Measurements from ENCODE around the gene TIMP1.

- TF ChIP-seq CTCF (IDR thresholded peaks at IDR 0.05): no peak
- TF ChIP-seq POLR2A (IDR thresholded peaks at IDR 0.05): no peak
These were observed 5.1 kb downstream of the TIMP1 start for GRCh38 chrX:47587091-47587891.

All from esophagus squamous epithelium (tissue), 4 donors.